GM12875 (cell line): Measurements from ENCODE around the gene ZNF488.
A peak's percentile ranks its signal among the peaks of the same experiment; 100 is the strongest.

Source experiments
- H3K4me3 ChIP-seq: one replicate; pipeline ENCODE4 v1.5.1; 2011; ENCODE audit warnings: low read depth, low read length, control low read depth
- CTCF ChIP-seq: IDR thresholded peaks from 2 replicates; pipeline ENCODE4 v1.5.1; 2011; ENCODE audit warnings: low read depth, mild to moderate bottlenecking, control low read depth, inconsistent platforms, low read length, moderate library complexity, borderline replicate concordance; ENCODE audit not compliant: insufficient read depth

The ZNF488 gene

GRCh38 chr10:47384148-47384921 is at the start of gene ZNF488:
Gene ZNF488, minus strand, starts transcription at chr10:47384293. Its CDS starts 15,464 bp downstream, at chr10:47368829.
- peak within 1 kb of the TSS; percentile 41 for H3K4me3 ChIP-seq
- TF ChIP-seq CTCF = no peak

GRCh38 chr10:47425813-47426419 is 41.8 kb upstream of the ZNF488 start:
- TF ChIP-seq CTCF = no peak
- no peak overlapping the region for H3K4me3 ChIP-seq

- H3K4me3 ChIP-seq = no peak overlapping the region
- TF ChIP-seq CTCF = no peak
Observed at GRCh38 chr10:47424231-47424630, 40.1 kb upstream of the ZNF488 start.

GRCh38 chr10:47423476-47423875 is 39.4 kb upstream of the ZNF488 start:
- TF ChIP-seq CTCF = no peak
- H3K4me3 ChIP-seq = no peak overlapping the region

GRCh38 chr10:47421057-47421952 is 37.2 kb upstream of the ZNF488 start:
- H3K4me3 ChIP-seq = no peak overlapping the region
- TF ChIP-seq CTCF = no peak

- no peak overlapping the region for H3K4me3 ChIP-seq
- TF ChIP-seq CTCF = no peak
Observed at GRCh38 chr10:47420305-47421056, 36.4 kb upstream of the ZNF488 start.
